ENCODE results near the gene PIAS3. TPM values are rescaled to one million over a fixed set of nuclear protein-coding genes. Genes with fewer than 3 reads are reported as not detected.

The PIAS3 gene
- total RNA-seq: 15.0 and 20.0 TPM in 2 replicates

DNA sequence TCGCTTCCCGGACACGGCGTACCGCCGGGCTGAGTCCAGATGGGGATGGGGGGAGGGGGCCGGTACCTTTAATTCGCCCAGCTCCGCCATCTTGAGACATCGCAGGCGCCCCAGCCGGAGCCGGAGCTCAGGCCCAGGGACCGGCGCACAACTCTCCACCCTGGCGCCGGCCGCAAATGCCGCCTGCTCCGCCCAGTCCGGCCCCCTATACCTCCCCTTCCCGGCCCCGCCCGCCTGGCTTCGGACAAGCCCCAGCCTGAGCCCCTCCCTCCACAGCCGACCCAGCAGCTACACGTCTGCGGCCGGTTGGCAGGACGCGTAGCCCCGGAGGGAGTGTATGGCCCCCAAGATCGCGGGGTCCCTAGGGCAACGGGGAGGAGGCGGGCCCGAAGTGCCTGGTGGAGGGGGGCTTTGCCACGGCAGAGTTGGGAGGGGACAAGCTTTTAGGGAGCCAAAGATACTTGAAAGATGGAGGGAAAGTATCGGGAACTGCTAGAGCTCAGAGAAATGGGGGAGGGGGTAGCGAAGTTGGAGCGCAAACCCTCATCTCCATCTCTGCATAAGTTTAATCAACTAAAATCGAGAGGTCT lies at the start of gene PIAS3:
TSS of gene PIAS3 (minus strand) at position 181 of the 590 bp plus-strand sequence. CDS start at position 90, 91 bp downstream.

DNA sequence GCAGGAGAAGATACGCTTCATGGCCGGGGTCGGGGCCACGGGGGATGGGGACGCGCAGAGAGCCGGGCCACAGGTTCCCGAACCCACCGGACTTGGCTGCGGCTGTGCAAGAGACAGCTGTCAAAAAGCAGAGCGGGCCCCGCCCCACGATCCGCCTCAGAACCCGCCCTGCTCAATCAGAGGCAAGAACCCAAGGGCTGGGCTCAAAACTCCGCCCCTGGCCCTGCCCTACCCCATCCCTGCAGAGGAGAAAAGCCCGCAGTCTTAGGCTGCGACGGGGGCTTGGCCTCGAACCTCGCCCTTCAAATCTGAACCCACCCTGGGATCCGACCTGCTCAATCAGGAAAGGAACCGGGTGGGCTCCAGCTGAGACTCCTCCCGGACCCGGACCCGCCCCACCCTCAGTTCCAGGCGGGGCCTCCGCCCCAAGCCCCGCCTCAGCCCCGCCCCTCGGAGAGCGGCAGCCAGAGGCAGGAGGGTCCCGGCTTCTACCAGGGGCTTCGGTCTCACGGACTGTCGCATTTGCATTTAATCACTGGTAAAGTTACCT lies 26.9 kb upstream of the PIAS3 start, which contains the start of gene ANKRD35:
TSS of gene ANKRD35 (minus strand) at position 129 of the 550 bp plus-strand sequence. CDS start at position 21, 108 bp downstream.

DNA sequence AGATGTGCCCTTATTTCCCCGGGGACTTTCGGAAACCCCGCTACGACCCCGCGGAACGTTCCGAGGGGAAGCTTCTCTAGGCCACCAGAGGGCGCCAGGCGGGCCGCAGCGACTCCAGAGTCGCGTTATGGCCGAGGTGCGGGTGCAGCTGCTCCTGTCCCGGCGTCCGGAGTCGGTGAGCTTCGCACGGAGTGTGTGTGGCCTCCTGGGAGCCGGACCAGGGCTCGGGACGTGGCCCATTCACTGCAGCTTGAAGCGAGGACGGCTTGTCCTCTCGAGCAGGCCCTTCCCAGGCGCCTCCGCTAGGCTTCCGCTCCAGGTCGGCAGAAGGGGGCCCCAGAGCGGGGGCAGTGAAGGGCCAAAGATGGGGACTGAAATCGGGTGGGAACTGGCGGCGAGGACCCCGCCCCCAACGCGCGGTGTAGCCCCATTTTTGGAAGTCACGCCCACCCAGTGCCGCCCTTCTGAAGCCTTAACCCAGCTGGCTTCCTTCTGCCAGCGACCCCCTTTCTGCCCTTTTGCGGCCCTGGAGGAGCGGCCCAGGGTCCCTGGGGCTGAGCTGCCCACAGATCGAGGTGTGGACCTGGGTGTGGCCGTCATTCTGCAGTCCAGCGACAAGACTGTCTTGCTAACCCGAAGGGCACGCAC lies 13.2 kb downstream of the PIAS3 start, which contains the start of gene NUDT17:
TSS of gene NUDT17 (plus strand) at position 117 of the 648 bp plus-strand sequence. CDS start at position 128, 11 bp downstream.

DNA sequence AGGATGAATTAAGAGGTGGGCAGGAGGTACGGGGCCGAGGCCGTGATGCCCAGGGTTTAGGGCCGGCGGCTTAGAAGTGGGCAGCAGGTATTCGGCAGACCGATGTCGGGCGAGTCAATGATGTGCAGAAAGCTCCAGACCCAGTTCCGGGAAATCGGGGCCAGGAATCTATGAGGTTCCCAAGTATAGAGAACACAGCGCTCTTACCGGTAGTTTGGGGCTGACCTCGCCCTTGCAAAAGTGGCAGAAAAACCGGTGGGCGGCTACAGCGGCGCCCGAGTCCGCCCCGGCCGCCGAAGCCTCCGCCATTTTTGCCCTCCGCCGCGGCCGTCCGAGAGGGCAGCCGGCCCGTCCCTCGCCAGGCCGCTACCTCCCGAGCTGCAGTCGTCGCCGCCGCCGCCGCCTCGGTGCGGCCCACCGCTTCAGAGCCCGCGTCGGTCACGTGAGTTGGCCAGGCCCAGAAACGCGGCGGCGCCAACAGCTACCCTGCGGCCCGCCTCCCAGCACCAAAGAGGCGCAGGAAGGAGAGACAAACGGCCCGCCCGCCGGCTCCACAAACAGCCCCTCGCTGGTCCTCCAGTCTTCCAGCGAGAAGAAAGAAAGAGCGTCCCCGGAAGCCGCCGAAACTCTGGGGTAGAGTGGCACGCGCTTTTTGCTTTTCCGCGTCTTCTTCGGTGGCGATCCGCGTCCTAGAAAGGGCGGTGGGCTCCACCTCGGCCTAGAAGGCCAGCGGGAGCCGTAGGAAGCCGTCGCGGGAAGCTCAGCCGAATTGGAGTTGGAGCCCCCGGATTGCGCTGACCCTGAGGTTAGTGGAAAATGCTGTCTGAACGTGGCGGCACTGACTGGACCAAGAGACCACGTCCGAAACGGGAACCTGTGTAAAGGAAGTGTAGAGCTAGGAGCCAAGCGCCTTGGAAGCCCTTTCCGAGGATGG lies 35.0 kb downstream of the PIAS3 start, which contains the start of the genes POLR3C and RNF115:
TSS of gene POLR3C (plus strand) at position 636 of the 934 bp plus-strand sequence. CDS start 1,577 bp downstream, outside the sequence.
TSS of gene RNF115 (minus strand) at position 531 of the 934 bp plus-strand sequence. CDS start at position 309, 222 bp downstream.

Small RNA genes within 50 kb of the gene (small RNA-seq; reads per million reads assigned to genes)
- gene MIR6736: 0.50 reads per million, percentile 11 among the genes with 10 or more reads in this experiment

Other genes starting within 250 kb of the PIAS3 start
- 0.39 and 1.5 TPM in 2 replicates for gene PDZK1, start 151.7 kb downstream of the PIAS3 start, total RNA-seq
- 0.13 TPM in 1 of 2 replicates, not detected in the other for gene CD160, start 139.6 kb downstream of the PIAS3 start, total RNA-seq
- gene RNF115, start 35.0 kb downstream of the PIAS3 start, total RNA-seq: 25.2 and 26.3 TPM in 2 replicates
- gene POLR3C, start 34.9 kb downstream of the PIAS3 start, total RNA-seq: 49.4 and 52.4 TPM in 2 replicates
- 2.6 and 4.0 TPM in 2 replicates for gene NUDT17, start 13.5 kb downstream of the PIAS3 start, total RNA-seq
- gene ANKRD35, start 26.8 kb upstream of the PIAS3 start, total RNA-seq: 2.6 and 2.8 TPM in 2 replicates
- gene ITGA10, start 51.0 kb upstream of the PIAS3 start, total RNA-seq: 17.3 and 37.4 TPM in 2 replicates
- gene PEX11B, start 59.6 kb upstream of the PIAS3 start, total RNA-seq: 23.7 and 28.6 TPM in 2 replicates
- 77.1 and 110 TPM in 2 replicates for gene RBM8A, start 68.4 kb upstream of the PIAS3 start, total RNA-seq
- 44.6 and 45.1 TPM in 2 replicates for gene LIX1L, start 98.9 kb upstream of the PIAS3 start, total RNA-seq
- 0.52 and 0.76 TPM in 2 replicates for gene ANKRD34A, start 105.5 kb upstream of the PIAS3 start, total RNA-seq
- 18.1 and 20.8 TPM in 2 replicates for gene POLR3GL, start 105.6 kb upstream of the PIAS3 start, total RNA-seq
- 201 and 284 TPM in 2 replicates for gene TXNIP, start 137.5 kb upstream of the PIAS3 start, total RNA-seq
- 0.13 TPM in 1 of 2 replicates, not detected in the other for gene HJV, start 162.7 kb upstream of the PIAS3 start, total RNA-seq

Data from articular chondrocyte of knee joint (primary cell).